A673 (cell line): ENCODE data around the gene CTXN3. TPM values are rescaled to one million over a fixed set of nuclear protein-coding genes. Genes with fewer than 3 reads are reported as not detected.

ENCODE experiments used
- BruUV-seq: library from RNA; stranded (reverse); fragments of 400-500 nt; replicated peaks from 2 replicates; lab custom pipeline; 2021; lab: Mats Ljungman, UMichigan
- CTCF ChIA-PET: fragments of 300-600 bp; sonication (Branson Sonifier 250); formaldehyde crosslinking; loops from one replicate; lab custom pipeline; 2022; ENCODE audit warnings: antibody characterized with exemption; lab: Charles Lee
- POLR2A ChIA-PET: fragments of 300-600 bp; sonication (Branson Sonifier 250); formaldehyde crosslinking; loops from one replicate; lab custom pipeline; 2022; ENCODE audit warnings: antibody characterized with exemption; ENCODE audit not compliant: low non-redundant PET; lab: Charles Lee
- DNase-seq: peaks from one replicate; pipeline ENCODE4 v3.0.0-alpha.2; 2015; ENCODE audit warnings: low spot score
- H3K27ac ChIP-seq: fragments of 200-600 bp; sonication (generic); 2 replicates; pipeline ENCODE4 v1.5.1; 2016; ENCODE audit warnings: mixed run types, low read depth, mild to moderate bottlenecking, mixed read lengths, antibody characterized with exemption, low read length; ENCODE audit not compliant: poor library complexity, severe bottlenecking
- H3K27me3 ChIP-seq: fragments of 200-600 bp; sonication (generic); replicated peaks from 2 replicates; pipeline ENCODE4 v1.6.1; 2017; ENCODE audit warnings: mixed run types, low read depth, mild to moderate bottlenecking, mixed read lengths, antibody characterized with exemption, low read length; ENCODE audit not compliant: insufficient read depth, poor library complexity
- H3K36me3 ChIP-seq: fragments of 200-600 bp; sonication (generic); 2 replicates; pipeline ENCODE4 v1.6.1; 2016; ENCODE audit warnings: mixed run types, mild to moderate bottlenecking, mixed read lengths, antibody characterized with exemption, low read length; ENCODE audit not compliant: insufficient read depth, poor library complexity, severe bottlenecking
- H3K4me1 ChIP-seq: fragments of 200-600 bp; sonication (generic); 2 replicates; pipeline ENCODE4 v1.6.1; 2017; ENCODE audit warnings: mixed run types, mild to moderate bottlenecking, mixed read lengths, antibody characterized with exemption, low read length; ENCODE audit not compliant: insufficient read depth, poor library complexity, severe bottlenecking
- H3K4me3 ChIP-seq: fragments of 200-600 bp; sonication (generic); 2 replicates; pipeline ENCODE4 v1.5.1; 2016; ENCODE audit warnings: low read depth, mixed run types, mild to moderate bottlenecking, mixed read lengths, low read length; ENCODE audit not compliant: poor library complexity, severe bottlenecking
- H3K9me3 ChIP-seq: fragments of 200-600 bp; sonication (generic); 2 replicates; pipeline ENCODE4 v1.6.1; 2016; ENCODE audit warnings: mixed run types, low read depth, mild to moderate bottlenecking, mixed read lengths, antibody characterized with exemption, low read length; ENCODE audit not compliant: poor library complexity, severe bottlenecking
- CTCF ChIP-seq: fragments of 300-800, 200-600 bp; sonication (generic); conservative IDR thresholded peaks from 2 replicates; pipeline ENCODE4 v1.5.1; 2017; ENCODE audit warnings: low read depth, mild to moderate bottlenecking, antibody characterized with exemption, low read length, moderate library complexity, mixed read lengths
- EZH2 ChIP-seq: fragments of 200-600 bp; sonication (generic); IDR thresholded peaks from 2 replicates; pipeline ENCODE4 v1.6.1; 2017; ENCODE audit warnings: borderline replicate concordance, low read depth, mild to moderate bottlenecking, mixed read lengths, antibody characterized with exemption, low read length; ENCODE audit not compliant: poor library complexity, severe bottlenecking
- intact Hi-C: fragments of 100-400 bp; cut with micrococcal nuclease; formaldehyde crosslinking; loops from one replicate; pipeline ENCODE4 v1.10.0; 2022; ENCODE audit not compliant: unreplicated experiment
- total RNA-seq: library from RNA; stranded (reverse); gene quantifications from 2 replicates; pipeline ENCODE4 v1.2.3, GENCODE V29; 2021

The CTXN3 gene
- total RNA-seq, 1 experiment from 2014 or later, result not detected

GRCh38 chr5:127650649-127651048, 1.8 kb downstream of the CTXN3 start:
- Histone ChIP-seq H3K27ac (no peak overlapping the region), H3K36me3 (no peaks in the 10 kb centered on the region), H3K4me1 (no peaks in the 10 kb centered on the region), H3K4me3 (no peak overlapping the region), H3K27me3 (peaks cover 98% of the 10 kb centered on the region), H3K9me3 (no peaks in the 10 kb centered on the region)
- BruUV-seq, result no TSS peak
- POLR2A ChIA-PET, result no interaction called here
- no peak for DNase-seq
- intact Hi-C loops, result no loop called here
- TF ChIP-seq CTCF, result no peak
- no peak for TF ChIP-seq EZH2
- CTCF ChIA-PET, result no interaction called here

DNA sequence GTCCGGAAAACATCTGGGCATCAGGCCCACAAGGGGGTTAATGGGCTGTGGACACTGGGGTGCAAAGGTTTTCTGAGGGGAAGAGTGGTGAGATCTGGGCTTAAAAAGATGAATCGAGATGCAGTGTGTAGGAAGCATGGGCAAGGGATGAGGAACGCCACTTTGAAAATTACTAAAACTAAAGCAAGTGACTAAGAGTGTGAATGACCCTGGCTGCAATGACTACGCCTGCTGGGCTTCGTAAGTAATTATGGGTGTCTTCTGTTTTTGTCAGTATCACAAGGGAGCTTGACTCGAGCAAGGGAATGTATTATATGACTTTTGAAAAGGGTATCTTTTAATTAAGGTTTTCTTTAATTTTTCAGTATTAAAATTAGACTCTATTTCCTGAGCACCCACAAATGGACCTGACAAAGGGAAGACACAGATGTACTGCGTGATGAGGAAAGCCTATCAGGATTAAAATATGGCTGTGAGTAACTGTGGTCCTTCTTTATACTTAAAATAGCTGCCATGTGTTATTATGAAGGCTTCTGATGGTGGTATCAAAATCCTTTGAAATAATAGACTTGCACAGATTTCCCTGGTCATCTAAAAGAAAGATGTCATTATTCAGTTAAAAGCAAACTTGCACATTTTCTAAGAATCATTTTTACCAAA, 4.2 kb downstream of the CTXN3 start:
- DNase-seq, result no peak
- Histone ChIP-seq H3K4me1 (no peaks in the 10 kb centered on the region), H3K9me3 (no peaks in the 10 kb centered on the region), H3K36me3 (no peaks in the 10 kb centered on the region), H3K27me3 (peaks cover 98% of the 10 kb centered on the region), H3K27ac (no peak overlapping the region), H3K4me3 (no peak overlapping the region)
- intact Hi-C loops, result no loop called here
- ChIA-PET POLR2A (no interaction called here), CTCF (interaction anchor here (0.5 kb wide), 1 partner anchor 24 kb away, joined by 3 read pairs; no protein-coding TSS in a partner anchor)
- TF ChIP-seq CTCF (no peak), EZH2 (no peak)
- BruUV-seq, result no TSS peak

GRCh38 chr5:127656825-127657224, 7.9 kb downstream of the CTXN3 start:
- DNase-seq, result no peak
- H3K9me3 ChIP-seq, result no peaks in the 10 kb centered on the region
- no TSS peak for BruUV-seq
- no peak overlapping the region for H3K27ac ChIP-seq
- no peak overlapping the region for H3K4me3 ChIP-seq
- POLR2A ChIA-PET, result no interaction called here
- H3K27me3 ChIP-seq, result peaks cover 93% of the 10 kb centered on the region
- intact Hi-C loops, result no loop called here
- TF ChIP-seq CTCF (no peak), EZH2 (no peak)
- no peaks in the 10 kb centered on the region for H3K36me3 ChIP-seq
- H3K4me1 ChIP-seq, result no peaks in the 10 kb centered on the region
- CTCF ChIA-PET, result no interaction called here
